GM12878 (cell line): ENCODE measurements around the gene ABCF1. TPM values are rescaled to one million over a fixed set of nuclear protein-coding genes. Genes with fewer than 3 reads are reported as not detected.
A peak's percentile ranks its signal among the peaks of the same experiment; 100 is the strongest.

Experiments
- ATAC-seq: fragments of 200-7000 bp; cut with Tn5 transposase; 3 replicates; pipeline ENCODE4 v1.9.1; 2020; ENCODE audit warnings: mild to moderate bottlenecking, moderate library complexity
- BruUV-seq: library from RNA; stranded (reverse); fragments of 400-500 nt; replicated peaks from 2 replicates; lab custom pipeline; 2021; lab: Mats Ljungman, UMichigan
- CTCF ChIA-PET: fragments of 300-600 bp; sonication (Branson Sonifier 250); formaldehyde crosslinking; extraction: SDS; loops from one replicate; lab custom pipeline; 2021; ENCODE audit warnings: inconsistent platforms; lab: Yijun Ruan, JAX
- POLR2A ChIA-PET: fragments of 350-600 bp; formaldehyde crosslinking; extraction: SDS; loops from one replicate; lab custom pipeline; 2021; ENCODE audit warnings: inconsistent platforms; lab: Charles Lee
- RAD21 ChIA-PET: fragments of 300-600 bp; sonication (Branson Sonifier 250); formaldehyde crosslinking; loops from one replicate; lab custom pipeline; 2023; ENCODE audit warnings: antibody characterized with exemption; ENCODE audit not compliant: unreplicated experiment; lab: Charles Lee
- SMC1A ChIA-PET: fragments of 300-600 bp; sonication (Branson Sonifier 250); formaldehyde crosslinking; loops from one replicate; lab custom pipeline; 2023; ENCODE audit not compliant: unreplicated experiment, uncharacterized antibody; lab: Charles Lee
- DNase-seq: peaks from one replicate; pipeline ENCODE4 v3.0.0-alpha.2; 2011; ENCODE audit warnings: low read depth, low spot score
- FAIRE-seq: peaks from 3 replicates; lab custom pipeline; 2011; peaks lifted over from hg19 to GRCh38; lab: Jason Lieb, UNC
- H2AFZ ChIP-seq: 2 replicates; pipeline ENCODE4 v1.6.0; 2011; ENCODE audit warnings: low read depth, low read length, control low read depth; ENCODE audit not compliant: control insufficient read depth
- H3K27ac ChIP-seq: 2 replicates; pipeline ENCODE4 v1.5.1; 2011; ENCODE audit warnings: control low read depth; ENCODE audit not compliant: control insufficient read depth, insufficient read depth
- H3K27me3 ChIP-seq, 2 experiments: replicated peaks in 1 of 2; 2 replicates each; pipeline versions ENCODE4 v1.6.0 to v1.6.1; 2011; ENCODE audit warnings: low read length in 1 of 2; ENCODE audit not compliant: control insufficient read depth in 2 of 2, insufficient read depth in 2 of 2
- H3K36me3 ChIP-seq, 2 experiments: 2 replicates each; pipeline ENCODE4 v1.5.1; 2011; ENCODE audit warnings: low read length in 1 of 2; ENCODE audit not compliant: control insufficient read depth in 2 of 2, insufficient read depth in 2 of 2
- H3K4me1 ChIP-seq: 2 replicates; pipeline ENCODE4 v1.6.1; 2011; ENCODE audit warnings: mild to moderate bottlenecking, low read length, moderate library complexity, mixed read lengths; ENCODE audit not compliant: control insufficient read depth, insufficient read depth
- H3K4me2 ChIP-seq: 2 replicates; pipeline ENCODE4 v1.6.0; 2011; ENCODE audit warnings: control low read depth; ENCODE audit not compliant: control insufficient read depth, insufficient read depth
- H3K4me3 ChIP-seq: fragments of 200-600 bp; sonication (generic); 2 replicates; pipeline ENCODE4 v1.5.1; 2016
- H3K79me2 ChIP-seq: 2 replicates; pipeline ENCODE4 v1.6.0; 2011; ENCODE audit warnings: low read length; ENCODE audit not compliant: control insufficient read depth, insufficient read depth
- H3K9ac ChIP-seq: 2 replicates; pipeline ENCODE4 v1.8.0; 2011; ENCODE audit warnings: low read length, control low read depth, mixed read lengths; ENCODE audit not compliant: control insufficient read depth, insufficient read depth
- H3K9me3 ChIP-seq: replicated peaks from 3 replicates; pipeline ENCODE4 v1.5.1; 2011; ENCODE audit warnings: mild to moderate bottlenecking, low read length; ENCODE audit not compliant: control insufficient read depth, insufficient read depth
- H4K20me1 ChIP-seq: 2 replicates; pipeline ENCODE4 v1.6.0; 2011; ENCODE audit not compliant: control insufficient read depth, insufficient read depth
- DPF2 ChIP-seq: fragments of 450-650 bp; IDR thresholded peaks from 2 replicates; pipeline ENCODE4 v1.6.1; 2017; ENCODE audit warnings: mild to moderate bottlenecking
- FOXK2 ChIP-seq: fragments of 450-650 bp; IDR thresholded peaks from 2 replicates; pipeline ENCODE4 v1.6.1; 2017; ENCODE audit warnings: mild to moderate bottlenecking, moderate library complexity
- JUNB ChIP-seq: IDR thresholded peaks from 2 replicates; pipeline ENCODE4 v1.6.1; 2016; ENCODE audit warnings: antibody characterized with exemption, mild to moderate bottlenecking
- MAX ChIP-seq: IDR thresholded peaks from 2 replicates; pipeline ENCODE4 v1.6.1; 2012; ENCODE audit warnings: low read depth, low read length, improper control_type of control experiment
- RCOR1 ChIP-seq: conservative IDR thresholded peaks from 2 replicates; pipeline ENCODE4 v1.6.1; 2012; ENCODE audit warnings: low read depth, low read length, improper control_type of control experiment
- RELB ChIP-seq: fragments of 450-650 bp; IDR thresholded peaks from 2 replicates; pipeline ENCODE4 v1.6.1; 2017; ENCODE audit warnings: low read depth, mild to moderate bottlenecking, moderate library complexity
- SMAD1 ChIP-seq: fragments of 450-650 bp; IDR thresholded peaks from 2 replicates; pipeline ENCODE4 v1.6.1; 2018; ENCODE audit warnings: mild to moderate bottlenecking, low read depth; ENCODE audit not compliant: partially characterized antibody
- TCF3 ChIP-seq: IDR thresholded peaks from 2 replicates; pipeline ENCODE4 v1.6.1; 2012; ENCODE audit warnings: low read depth, mild to moderate bottlenecking, low read length, borderline replicate concordance; ENCODE audit not compliant: insufficient read depth
- YBX1 ChIP-seq: fragments of 450-650 bp; IDR thresholded peaks from 2 replicates; pipeline ENCODE4 v1.6.1; 2016; ENCODE audit warnings: antibody characterized with exemption
- WGBS: methylation state at CpG from one replicate; pipeline ENCODE4 v1.1.6; 2016; ENCODE audit warnings: low lambda C conversion rate; ENCODE audit not compliant: insufficient replicate concordance, insufficient coverage; ENCODE audit errors: missing lambda C conversion rate; 5-methylcytosine and 5-hydroxymethylcytosine counted together
- in situ Hi-C: fragments of 300-500 bp; cut with MboI; formaldehyde crosslinking; loops from 9 replicates; pipeline ENCODE4 v1.14.3; 2018; ENCODE audit warnings: mixed read lengths
- intact Hi-C: fragments of 100-400 bp; cut with micrococcal nuclease; formaldehyde crosslinking; loops from one replicate; pipeline ENCODE4 v1.14.2; 2022; ENCODE audit not compliant: unreplicated experiment
- polyA plus RNA-seq, 11 experiments: library from polyadenylated mRNA; depleted of rRNA in 4 of 11; unstranded in 6 of 11; stranded (reverse) in 5 of 11; fragments of >200 nt; fragmentation: Nextera tagmentation in 4 of 11; fragmentation: Illumina TruSeq in 1 of 11; extraction: Ambion mirVana in 4 of 11; extraction: Trizol in 1 of 11; gene quantifications; 1 replicate in 1 of 11; 2 replicates in 10 of 11; pipeline versions ENCODE4 v1.2.1 to v1.2.3, GENCODE V29; 2011 to 2016; ENCODE audit warnings: inconsistent platforms in 2 of 11, missing spikeins in 2 of 11, low read depth in 1 of 11
- total RNA-seq, 4 experiments: library from RNA; depleted of rRNA in 3 of 4; stranded (reverse); fragments of >200 nt in 3 of 4; fragmentation: Illumina TruSeq in 1 of 4; extraction: Trizol in 1 of 4; gene quantifications; 2 replicates each; pipeline versions ENCODE4 v1.2.1 to v1.2.3, GENCODE V29; 2013 to 2021

Gene ABCF1
- total and polyA plus RNA-seq, 10 of the 15 experiments (the other 5 are each of a cell fraction or from before 2014, with no cell fraction given), result 21.3 to 79.6 (median 55.9) TPM

DNA sequence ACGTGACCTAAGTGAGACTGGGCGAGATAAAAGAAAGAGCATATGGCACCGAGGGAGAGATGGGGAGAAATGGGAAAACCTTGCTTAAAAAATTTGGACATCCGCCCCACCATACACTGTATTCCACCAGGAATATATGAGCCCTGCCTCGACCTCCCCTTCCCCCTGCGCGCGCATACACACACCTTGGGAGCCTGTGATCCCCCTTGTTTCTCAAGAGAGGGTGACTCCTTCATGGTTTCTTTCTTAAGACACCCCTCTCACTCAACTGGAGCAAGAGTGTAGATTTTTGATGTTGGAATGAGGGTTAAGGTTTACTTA lies 480 bp downstream of the ABCF1 start:
- peak overlapping the region; percentile 94 for H3K4me2 ChIP-seq
- DNase-seq, result no peak
- SMC1A ChIA-PET, result interaction anchor here (0.9 to 2.3 kb wide), 5 partner anchors 15 to 44 kb away, joined by 3 to 10 read pairs (median 3); no protein-coding TSS in a partner anchor
- peaks cover 3 to 4% of the 10 kb centered on the region in 2 experiments for H3K36me3 ChIP-seq
- no peaks in the 10 kb centered on the region for H3K9me3 ChIP-seq
- WGBS, result 3% methylated on average over 8 of the region's 8 CpGs
- H3K4me3 ChIP-seq, result peak overlapping the region; percentile 89
- TF ChIP-seq SMAD1 (peak; percentile 9), MAX (no peak)
- RAD21 ChIA-PET, result interaction anchor here (0.9 to 2.2 kb wide), 8 partner anchors 14 to 118 kb away, joined by 3 to 11 read pairs (median 4); partner anchors contain the start of genes GNL1 and PRR3
- POLR2A ChIA-PET, result interaction anchor here (0.9 to 2.5 kb wide), 8 partner anchors 15 to 107 kb away, joined by 3 to 25 read pairs (median 4); partner anchors contain the start of genes GNL1, MRPS18B and PRR3
- intact Hi-C loops, result loop anchor here (2.0 kb wide), 1 partner anchor 15 kb away; the partner anchor contains the start of genes GNL1 and PRR3
- BruUV-seq, result TSS peak; percentile 81
- H3K9ac ChIP-seq, result peak overlapping the region; percentile 93
- peaks cover 48% of the 10 kb centered on the region for H3K79me2 ChIP-seq
- CTCF ChIA-PET, result interaction anchor here (0.7 to 2.6 kb wide), 8 partner anchors 15 to 89 kb away, joined by 3 to 25 read pairs (median 6); partner anchors contain the start of genes GNL1 and PRR3
- ATAC-seq, result peak; percentile 3; the same call in 1 of the 3 replicates
- H3K27me3 ChIP-seq, result no peaks in the 10 kb centered on the region
- peak overlapping the region; percentile 94 for H3K27ac ChIP-seq
- peaks cover 6% of the 10 kb centered on the region; the same call in 1 of the 2 replicates for H4K20me1 ChIP-seq
- peak overlapping the region; percentile 100 for H2AFZ ChIP-seq
- H3K4me1 ChIP-seq, result peaks cover 15% of the 10 kb centered on the region
- in situ Hi-C loops, result no loop called here
- FAIRE-seq, result no peak

DNA sequence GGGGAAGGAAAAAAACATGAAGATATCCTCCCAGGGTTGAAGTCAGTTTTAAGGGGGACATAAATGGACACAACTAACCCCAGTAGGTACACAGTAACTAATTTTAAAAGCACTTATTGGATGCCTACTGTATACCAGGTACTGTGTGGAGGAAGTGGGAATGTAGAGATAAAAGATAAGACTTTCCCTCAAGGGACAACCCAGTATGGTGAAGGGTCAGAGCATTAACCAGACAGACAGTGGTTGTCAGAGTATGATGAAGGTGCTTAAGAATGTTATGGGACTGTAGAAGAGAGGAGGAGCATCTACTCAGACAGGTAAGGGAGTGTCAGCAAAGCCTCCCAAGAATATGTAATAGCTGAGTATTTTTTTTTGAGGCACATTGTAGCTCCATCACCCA lies 906 bp downstream of the ABCF1 start:
- ChIA-PET CTCF (interaction anchor here (1.0 kb wide), 1 partner anchor 24 kb away, joined by 4 read pairs; no protein-coding TSS in a partner anchor), RAD21 (no interaction called here), POLR2A (no interaction called here), SMC1A (no interaction called here)
- H3K4me2 ChIP-seq, result peak overlapping the region; percentile 94
- peak overlapping the region; percentile 94 for H3K27ac ChIP-seq
- TF ChIP-seq YBX1, result no peak
- no peak for TF ChIP-seq TCF3
- TF ChIP-seq RELB, result no peak
- no peak for TF ChIP-seq JUNB
- TF ChIP-seq RCOR1, result no peak
- TF ChIP-seq DPF2, result no peak
- no peak for TF ChIP-seq FOXK2
- peaks cover 48% of the 10 kb centered on the region for H3K79me2 ChIP-seq
- H2AFZ ChIP-seq, result no peak overlapping the region
- no peak for ATAC-seq
- no peak for DNase-seq
- H4K20me1 ChIP-seq, result peaks cover 6% of the 10 kb centered on the region; the same call in 1 of the 2 replicates
- no TSS peak for BruUV-seq
- H3K4me1 ChIP-seq, result peaks cover 15% of the 10 kb centered on the region
- in situ Hi-C loops (no loop called here), intact Hi-C loops (no loop called here)
- no peak for FAIRE-seq
- H3K9me3 ChIP-seq, result no peaks in the 10 kb centered on the region
- H3K36me3 ChIP-seq, result peaks cover 4 to 6% of the 10 kb centered on the region in 2 experiments
- peak overlapping the region; percentile 89 for H3K4me3 ChIP-seq
- peak overlapping the region; percentile 93 for H3K9ac ChIP-seq
- H3K27me3 ChIP-seq, result no peaks in the 10 kb centered on the region
